Small intestine (tissue), 7 donors: ENCODE measurements around the gene KRTAP5-10. TPM values are rescaled to one million over a fixed set of nuclear protein-coding genes. Genes with fewer than 3 reads are reported as not detected.
"Not testable (repeated sequence)": the region's sequence is repeated elsewhere in the genome, so short reads cannot be mapped to it uniquely, and the experiment has no call there.

Experiments
- DNase-seq, 2 donors: peaks; one replicate each; pipeline versions ENCODE4 v3.0.0 to v3.0.0-alpha.2; 2013
- FAIRE-seq: peaks from 2 replicates; lab custom pipeline; 2012; peaks lifted over from hg19 to GRCh38; lab: Jason Lieb, UNC
- H3K27ac ChIP-seq, 3 donors: one replicate each; pipeline ENCODE4 v1.5.1; 2013; ENCODE audit warnings: low read length in 2 of 3, mild to moderate bottlenecking in 2 of 3, control low read depth in 1 of 3, inconsistent platforms in 1 of 3, low read depth in 1 of 3, moderate library complexity in 1 of 3
- H3K27me3 ChIP-seq, 3 donors: one replicate each; pipeline ENCODE4 v1.6.1; 2013; ENCODE audit warnings: low read length in 3 of 3, inconsistent platforms in 1 of 3; ENCODE audit not compliant: control insufficient read depth in 3 of 3, insufficient read depth in 3 of 3
- H3K36me3 ChIP-seq, 3 donors: one replicate each; pipeline ENCODE4 v1.6.1; 2013; ENCODE audit warnings: low read length in 3 of 3, inconsistent platforms in 1 of 3, low read depth in 1 of 3, mild to moderate bottlenecking in 1 of 3, moderate library complexity in 1 of 3; ENCODE audit not compliant: control insufficient read depth in 3 of 3, insufficient read depth in 2 of 3
- H3K4me1 ChIP-seq, 3 donors: one replicate each; pipeline ENCODE4 v1.6.1; 2013; ENCODE audit warnings: low read length in 2 of 3, inconsistent platforms in 1 of 3, low read depth in 1 of 3, mild to moderate bottlenecking in 1 of 3, moderate library complexity in 1 of 3; ENCODE audit not compliant: control insufficient read depth in 3 of 3, insufficient read depth in 2 of 3
- H3K4me3 ChIP-seq, 3 donors: one replicate each; pipeline ENCODE4 v1.5.1; 2013; ENCODE audit warnings: low read length in 3 of 3, control low read depth in 1 of 3, inconsistent platforms in 1 of 3, low read depth in 1 of 3, mild to moderate bottlenecking in 1 of 3, moderate library complexity in 1 of 3
- H3K9me3 ChIP-seq, 2 donors: one replicate each; pipeline ENCODE4 v1.6.1; 2013; ENCODE audit warnings: low read depth in 1 of 2, low read length in 1 of 2; ENCODE audit not compliant: control insufficient read depth in 2 of 2, insufficient read depth in 1 of 2
- WGBS, 3 donors: extraction: QIAGEN DNeasy Blood & Tissue Kit; methylation state at CpG; one replicate each; pipeline ENCODE4 v1.1.7; 2013; 5-methylcytosine and 5-hydroxymethylcytosine counted together
- polyA plus RNA-seq, 4 donors: library from polyadenylated mRNA; stranded (reverse) in 3 of 4; unstranded in 1 of 4; fragments of 200-250 nt in 3 of 4; fragments of 120-200 nt in 1 of 4; gene quantifications; one replicate each; pipeline versions ENCODE4 v1.2.1 to v1.2.3, GENCODE V29; 2013
- donor health status: healthy with polysubstance abuse.
- donor health status: control.
- donor health status: control.
- donor health status: Bipolar disorder and iron deficiency.
- donor health status: healthy.

KRTAP5-10 gene
- polyA plus RNA-seq, 4 donors: 0.07 to 0.30 TPM; not detected in 2

DNA sequence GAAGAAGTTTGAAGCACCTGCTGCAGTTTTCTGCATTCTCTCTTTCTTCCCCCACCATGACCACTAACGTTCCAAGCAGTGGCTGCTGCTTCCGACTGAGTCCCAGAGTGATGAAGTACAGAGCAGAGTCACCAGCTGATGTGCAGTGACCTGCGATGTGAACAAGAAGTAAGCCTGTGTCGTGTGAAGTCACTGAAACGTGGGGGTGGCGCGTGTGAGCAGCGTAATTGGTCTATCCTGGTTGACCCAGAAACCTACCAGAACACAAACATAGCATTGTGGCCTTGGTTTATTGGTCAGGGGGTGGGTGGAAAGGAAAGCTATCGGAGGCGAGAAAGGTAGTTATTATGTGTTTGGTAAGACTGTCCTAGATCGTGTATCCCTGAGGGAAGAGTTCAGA, 34.8 kb upstream of the KRTAP5-10 start:
- Histone ChIP-seq H3K27me3 (no peaks in the 10 kb centered on the region), H3K9me3 (no peaks in the 10 kb centered on the region), H3K4me3 (no peak overlapping the region), H3K27ac (no peak overlapping the region), H3K4me1 (peaks cover 0 to 13% (median 0%) of the 10 kb centered on the region in 3 donors), H3K36me3 (no peaks in the 10 kb centered on the region)
- WGBS, 3 donors: 86 to 92% (median 86%) methylated on average over 11 of the region's 11 CpGs
- no peak for FAIRE-seq
- no peak for DNase-seq

DNA sequence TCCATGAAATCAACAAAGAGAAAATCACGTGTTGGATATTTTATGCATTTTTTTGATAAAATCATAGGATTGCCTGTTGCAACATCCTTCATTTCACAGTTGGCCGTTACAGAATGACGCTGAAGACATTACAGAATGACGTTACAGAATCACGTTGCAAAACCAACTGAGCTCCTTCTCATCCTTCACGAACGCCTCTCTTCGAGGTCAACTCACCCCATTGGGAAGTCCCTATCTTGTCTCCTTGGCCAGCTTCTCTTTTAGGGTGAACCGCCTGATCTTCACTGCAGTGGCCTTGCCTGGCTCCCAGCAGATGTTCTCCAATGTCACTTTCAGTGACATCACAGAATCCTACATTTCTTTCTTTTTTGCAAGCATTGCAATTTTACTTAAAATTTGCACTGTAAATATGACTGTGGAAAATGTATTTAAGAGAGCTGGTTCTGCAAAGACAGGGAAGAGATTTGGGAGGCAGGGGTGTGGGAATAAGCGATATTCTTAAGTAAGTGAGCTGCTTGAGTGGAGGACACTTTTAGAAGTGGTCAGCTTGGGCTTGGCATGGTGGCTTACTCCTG, 33.2 kb upstream of the KRTAP5-10 start:
- Histone ChIP-seq H3K36me3 (no peaks in the 10 kb centered on the region), H3K27ac (no peak overlapping the region), H3K9me3 (no peaks in the 10 kb centered on the region), H3K4me1 (peaks cover 0 to 16% (median 0%) of the 10 kb centered on the region in 3 donors), H3K27me3 (no peaks in the 10 kb centered on the region), H3K4me3 (no peak overlapping the region)
- DNase-seq: no peak
- FAIRE-seq: no peak
- WGBS, 3 donors: 78 to 86% (median 79%) methylated on average over 10 of the region's 10 CpGs

- H3K27me3 ChIP-seq, FAIRE-seq, H3K4me3 ChIP-seq, H3K9me3 ChIP-seq, H3K36me3 ChIP-seq: not testable (repeated sequence)
- peak in 1 of 2 donors; percentile 41 for DNase-seq
- Histone ChIP-seq H3K27ac (peak overlapping the region in 1 of 3 donors; percentile 84), H3K4me1 (peaks cover 0 to 16% (median 0%) of the 10 kb centered on the region in 3 donors)
- WGBS, 3 donors: 47 to 63% (median 48%) methylated on average over 17 of the region's 17 CpGs
Measured at GRCh38 chr11:71534711-71535608, 30.4 kb upstream of the KRTAP5-10 start.

- Histone ChIP-seq H3K36me3 (no peaks in the 10 kb centered on the region), H3K27ac (no peak overlapping the region), H3K4me1 (peaks cover 0 to 16% (median 0%) of the 10 kb centered on the region in 3 donors), H3K4me3 (no peak overlapping the region), H3K9me3 (peaks cover 0 to 5% of the 10 kb centered on the region in 2 donors), H3K27me3 (no peaks in the 10 kb centered on the region)
- no peak for DNase-seq
- 93 to 96% (median 95%) methylated on average over 9 of the region's 9 CpGs for WGBS, 3 donors
- no peak for FAIRE-seq
Measured at GRCh38 chr11:71535825-71536224, 29.5 kb upstream of the KRTAP5-10 start.

GRCh38 chr11:71537537-71537936, 27.8 kb upstream of the KRTAP5-10 start:
- no peak for FAIRE-seq
- no peak overlapping the region for H3K4me3 ChIP-seq
- DNase-seq: no peak
- no peaks in the 10 kb centered on the region for H3K27me3 ChIP-seq
- no peaks in the 10 kb centered on the region for H3K36me3 ChIP-seq
- peaks cover 0 to 16% (median 0%) of the 10 kb centered on the region in 3 donors for H3K4me1 ChIP-seq
- H3K9me3 ChIP-seq: peaks cover 0 to 7% of the 10 kb centered on the region in 2 donors
- 70 to 82% (median 76%) methylated on average over 9 of the region's 9 CpGs for WGBS, 3 donors
- no peak overlapping the region for H3K27ac ChIP-seq

DNA sequence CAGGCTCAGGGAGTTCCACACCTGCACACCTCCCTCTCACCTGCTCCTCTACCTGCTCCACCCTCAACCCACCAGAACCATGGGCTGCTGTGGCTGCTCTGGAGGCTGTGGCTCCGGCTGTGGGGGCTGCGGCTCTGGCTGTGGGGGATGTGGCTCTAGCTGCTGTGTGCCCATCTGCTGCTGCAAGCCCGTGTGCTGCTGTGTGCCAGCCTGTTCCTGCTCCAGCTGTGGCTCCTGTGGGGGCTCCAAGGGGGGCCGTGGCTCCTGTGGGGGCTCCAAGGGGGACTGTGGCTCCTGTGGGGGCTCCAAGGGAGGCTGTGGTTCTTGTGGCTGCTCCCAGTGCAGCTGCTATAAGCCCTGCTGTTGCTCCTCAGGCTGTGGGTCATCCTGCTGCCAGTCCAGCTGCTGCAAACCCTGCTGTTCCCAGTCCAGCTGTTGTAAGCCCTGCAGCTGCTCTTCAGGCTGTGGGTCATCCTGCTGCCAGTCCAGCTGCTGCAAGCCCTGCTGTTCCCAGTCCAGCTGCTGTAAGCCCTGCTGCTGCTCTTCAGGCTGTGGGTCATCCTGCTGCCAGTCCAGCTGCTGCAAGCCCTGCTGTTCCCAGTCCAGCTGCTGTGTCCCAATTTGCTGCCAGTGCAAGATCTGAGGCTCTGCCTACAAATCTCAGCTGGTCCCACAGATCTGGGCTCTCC, 27.2 kb upstream of the KRTAP5-10 start, which contains the start of gene KRTAP5-8:
Gene KRTAP5-8 (plus strand): TSS at position 49 of the 689 bp plus-strand sequence. CDS start 31 bp downstream, at position 80.
- not testable (repeated sequence) for H3K27ac ChIP-seq, H3K4me3 ChIP-seq, H3K27me3 ChIP-seq, DNase-seq, FAIRE-seq, H3K9me3 ChIP-seq, H3K36me3 ChIP-seq
- 64 to 81% (median 68%) methylated on average over 3 to 4 of the region's 4 CpGs for WGBS, 3 donors
- H3K4me1 ChIP-seq: peaks cover 0 to 16% (median 0%) of the 10 kb centered on the region in 3 donors

DNA sequence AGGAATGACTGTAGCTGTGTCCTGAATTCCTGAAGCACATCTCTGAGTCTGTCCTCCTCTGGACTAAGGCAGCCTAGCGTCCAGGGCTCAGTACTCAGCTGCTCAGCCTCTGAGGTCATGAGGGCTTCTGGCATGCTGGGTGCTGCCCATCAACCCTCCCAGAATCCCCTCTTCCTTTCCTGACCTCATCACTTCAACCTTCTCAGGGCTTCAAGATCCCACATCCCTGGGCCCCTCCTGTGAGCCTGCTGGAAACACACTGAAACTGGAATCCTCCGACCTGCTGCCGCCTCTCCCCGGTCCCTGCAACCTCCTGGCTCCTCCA, 26.7 kb upstream of the KRTAP5-10 start:
- H3K9me3 ChIP-seq: peaks cover 0 to 7% of the 10 kb centered on the region in 2 donors
- no peak overlapping the region for H3K4me3 ChIP-seq
- no peak for FAIRE-seq
- WGBS, 3 donors: 86 to 95% (median 93%) methylated on average over 4 of the region's 4 CpGs
- no peak overlapping the region for H3K27ac ChIP-seq
- H3K4me1 ChIP-seq: peaks cover 0 to 16% (median 0%) of the 10 kb centered on the region in 3 donors
- H3K27me3 ChIP-seq: peaks cover 0 to 2% (median 0%) of the 10 kb centered on the region in 3 donors
- no peaks in the 10 kb centered on the region for H3K36me3 ChIP-seq
- DNase-seq: no peak

DNA sequence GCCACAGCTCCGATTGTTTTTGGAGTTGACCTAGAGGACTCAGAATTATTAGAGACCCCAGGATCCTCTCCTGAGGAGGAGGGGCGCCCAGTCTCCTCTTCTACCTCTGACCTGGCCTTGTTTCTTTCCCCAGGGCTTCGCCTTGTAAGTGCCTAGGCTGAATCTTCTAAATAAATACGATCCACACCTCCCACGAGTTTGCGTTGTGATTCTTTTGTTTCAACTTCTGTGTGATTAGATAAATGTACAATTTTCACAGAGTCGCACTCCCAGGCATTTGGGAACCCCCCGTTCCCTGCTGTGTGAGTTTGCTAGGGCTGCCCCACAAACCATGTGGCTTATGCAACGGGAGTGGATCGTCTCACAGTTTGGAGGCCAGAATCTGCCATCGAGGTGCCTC, 26.3 kb upstream of the KRTAP5-10 start:
- WGBS, 3 donors: 87 to 89% (median 88%) methylated on average over 11 of the region's 11 CpGs
- peaks cover 0 to 7% of the 10 kb centered on the region in 2 donors for H3K9me3 ChIP-seq
- H3K27me3 ChIP-seq: peaks cover 0 to 2% (median 0%) of the 10 kb centered on the region in 3 donors
- H3K4me1 ChIP-seq: peaks cover 2 to 19% (median 3%) of the 10 kb centered on the region in 3 donors
- no peak overlapping the region for H3K4me3 ChIP-seq
- no peak for DNase-seq
- no peaks in the 10 kb centered on the region for H3K36me3 ChIP-seq
- H3K27ac ChIP-seq: no peak overlapping the region
- no peak for FAIRE-seq
